HG03442 (cell line): ENCODE results near the gene GSTM2.

Experiments used
- ATAC-seq: cut with Tn5 transposase; IDR thresholded peaks from one replicate; pipeline ENCODE4 v1.9.1; 2021; ENCODE audit warnings: mild to moderate bottlenecking, moderate library complexity; ENCODE audit not compliant: unreplicated experiment

Gene GSTM2

DNA sequence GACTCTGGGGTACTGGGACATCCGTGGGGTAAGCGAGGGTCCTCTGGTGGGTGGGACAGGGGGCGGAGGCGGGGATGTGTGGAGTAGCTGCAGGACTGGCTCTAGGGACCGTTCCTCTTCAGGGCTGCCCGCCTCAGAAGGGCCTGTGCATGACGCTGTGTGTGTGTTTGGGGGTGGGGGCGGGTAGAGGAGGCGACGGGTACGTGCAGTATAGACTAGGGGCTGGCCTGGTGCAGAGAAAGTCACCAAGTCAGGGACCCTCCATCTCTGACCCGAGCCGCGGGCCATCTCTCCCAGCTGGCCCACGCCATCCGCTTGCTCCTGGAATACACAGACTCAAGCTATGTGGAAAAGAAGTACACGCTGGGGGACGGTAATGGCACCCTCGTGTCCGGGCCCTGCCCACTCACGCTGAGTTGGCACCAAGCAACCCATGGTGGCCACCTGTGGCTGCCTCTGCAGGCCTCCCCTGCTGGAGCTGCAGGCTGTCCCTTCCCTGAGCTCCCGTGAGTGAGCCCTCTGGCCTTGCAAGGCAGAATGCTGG lies 44.5 kb downstream of the GSTM2 start:
- ATAC-seq, result no peak

DNA sequence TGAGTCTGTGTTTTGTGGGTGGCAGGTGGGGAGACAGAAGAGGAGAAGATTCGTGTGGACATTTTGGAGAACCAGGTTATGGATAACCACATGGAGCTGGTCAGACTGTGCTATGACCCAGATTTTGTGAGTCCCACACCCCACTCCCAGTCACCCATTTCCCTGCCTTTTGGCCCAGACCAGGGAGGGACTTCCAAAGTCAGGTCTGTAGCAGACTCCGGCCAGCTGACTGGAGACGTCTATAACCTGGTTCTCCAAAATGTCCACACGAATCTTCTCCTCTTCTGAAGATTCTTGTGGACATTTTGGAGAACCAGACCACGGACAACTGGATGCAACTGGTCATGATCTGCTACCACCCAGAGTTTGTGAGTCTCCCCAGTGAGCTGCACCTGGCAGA lies 45.8 kb downstream of the GSTM2 start:
- no peak for ATAC-seq

DNA sequence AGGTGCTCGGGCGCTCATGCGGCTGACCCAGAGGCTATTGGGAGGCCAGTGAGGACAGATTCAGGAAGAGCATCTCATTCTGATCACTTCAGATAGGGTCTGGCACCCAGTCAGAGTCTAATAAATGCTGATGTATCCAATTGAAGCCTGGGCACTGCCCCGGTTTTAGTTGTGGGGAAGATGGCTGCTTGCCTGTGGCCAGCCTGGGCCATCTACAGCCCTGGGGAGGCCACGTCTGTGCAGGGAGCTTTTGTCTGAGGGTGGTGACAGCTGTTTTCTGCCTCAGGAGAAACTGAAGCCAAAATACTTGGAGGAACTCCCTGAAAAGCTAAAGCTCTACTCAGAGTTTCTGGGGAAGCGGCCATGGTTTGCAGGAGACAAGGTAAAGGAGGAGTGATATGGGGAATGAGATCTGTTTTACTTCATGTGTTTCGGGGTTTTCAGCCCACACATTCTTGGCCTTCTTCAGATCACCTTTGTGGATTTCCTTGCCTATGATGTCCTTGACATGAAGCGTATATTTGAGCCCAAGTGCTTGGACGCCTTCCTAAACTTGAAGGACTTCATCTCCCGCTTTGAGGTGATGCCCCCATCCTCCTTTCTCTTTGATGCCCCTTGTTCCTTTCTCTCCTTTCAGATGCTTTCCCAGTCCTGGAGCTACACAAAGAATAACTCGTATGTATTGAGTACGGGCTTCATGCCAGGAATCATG lies 47.0 kb downstream of the GSTM2 start:
- ATAC-seq, result no peak

- ATAC-seq, result no peak
Measured at GRCh38 chr1:109716121-109716520, 48.3 kb downstream of the GSTM2 start.

GRCh38 chr1:109716570-109717090 lies 48.8 kb downstream of the GSTM2 start:
- ATAC-seq, result no peak

- ATAC-seq, result no peak
Measured at GRCh38 chr1:109717729-109718128, 49.9 kb downstream of the GSTM2 start.

GRCh38 chr1:109718495-109718894 lies 50.6 kb downstream of the GSTM2 start:
- ATAC-seq, result no peak

DNA sequence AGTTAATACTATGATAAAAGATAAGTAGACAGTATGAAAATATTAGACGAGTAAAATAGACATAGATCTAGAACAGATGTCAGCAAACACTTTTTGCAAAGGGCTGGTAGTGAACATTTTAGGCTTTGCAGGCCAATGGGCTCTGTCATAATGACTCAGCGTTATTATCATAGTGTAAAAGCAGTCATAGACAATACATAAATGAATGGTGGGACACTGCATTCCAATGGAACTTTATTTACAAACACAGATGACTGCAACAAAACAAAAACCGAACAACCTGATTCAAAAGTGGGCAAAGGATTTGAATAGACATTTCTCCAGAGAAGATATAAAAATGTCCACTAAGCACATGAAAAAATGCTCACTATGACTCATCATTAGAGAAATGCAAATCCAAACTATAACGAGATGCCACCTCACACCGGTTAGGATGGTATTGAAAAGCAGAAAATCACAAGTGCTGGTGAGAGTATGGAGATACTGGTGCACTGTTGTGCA lies 51.5 kb downstream of the GSTM2 start:
- ATAC-seq, result no peak

GRCh38 chr1:109721042-109721441 lies 53.2 kb downstream of the GSTM2 start:
- ATAC-seq, result no peak

- ATAC-seq, result no peak
Measured at GRCh38 chr1:109721971-109722370, 54.1 kb downstream of the GSTM2 start.

DNA sequence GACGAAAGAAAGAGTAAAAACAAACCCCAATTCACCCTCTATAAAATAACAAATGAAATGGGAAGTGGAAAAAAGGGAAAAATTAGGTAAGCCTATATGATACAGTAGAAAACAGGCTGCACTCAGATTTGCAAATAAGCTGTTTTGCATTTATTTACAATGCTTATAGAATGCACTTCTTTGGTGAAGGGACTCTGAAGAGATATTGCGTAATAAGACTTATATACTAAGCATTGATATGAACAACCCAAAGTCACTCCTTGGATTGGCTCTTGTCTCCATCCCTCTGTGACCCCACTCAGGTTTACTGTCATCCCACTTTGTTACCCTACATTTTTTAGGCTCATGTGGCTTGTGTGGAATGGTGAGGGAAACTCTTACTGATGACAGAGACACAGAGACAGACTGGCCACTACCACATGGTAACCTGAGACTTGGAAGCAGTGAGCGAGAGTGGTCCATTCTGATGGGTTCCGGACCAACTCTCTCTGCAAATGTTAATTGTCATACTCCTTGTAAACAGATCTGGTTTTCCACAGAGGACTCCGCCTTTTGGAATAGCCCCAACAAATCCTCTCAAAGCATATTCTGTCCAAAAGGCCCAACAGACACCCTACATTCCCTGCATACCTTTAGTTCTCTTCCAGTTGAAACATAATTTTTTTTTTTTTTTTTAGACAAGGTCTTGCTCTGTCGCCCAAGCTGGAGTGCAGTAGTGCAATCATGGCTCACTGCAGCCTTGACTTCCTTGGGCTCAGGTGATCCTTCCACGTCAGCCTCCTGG lies 55.2 kb downstream of the GSTM2 start:
- ATAC-seq, result no peak
